IPS-15b (cell line): ENCODE measurements around the gene COL5A2.

Experiments used
- H3K27me3 ChIP-seq: one replicate; pipeline ENCODE4 v1.6.1; 2013; ENCODE audit warnings: low read length; ENCODE audit not compliant: control insufficient read depth, insufficient read depth
- H3K36me3 ChIP-seq: one replicate; pipeline ENCODE4 v1.6.1; 2013; ENCODE audit warnings: low read length; ENCODE audit not compliant: control insufficient read depth, insufficient read depth
- H3K4me1 ChIP-seq: one replicate; pipeline ENCODE4 v1.6.1; 2013; ENCODE audit warnings: mild to moderate bottlenecking, low read length; ENCODE audit not compliant: control insufficient read depth, insufficient read depth
- H3K4me3 ChIP-seq: one replicate; pipeline ENCODE4 v1.5.1; 2013; ENCODE audit warnings: low read depth, low read length
- H3K9ac ChIP-seq: one replicate; pipeline ENCODE4 v1.6.1; 2013; ENCODE audit warnings: low read depth, mild to moderate bottlenecking, low read length
- H3K9me3 ChIP-seq: one replicate; pipeline ENCODE4 v1.6.1; 2013; ENCODE audit warnings: mild to moderate bottlenecking, low read length; ENCODE audit not compliant: control insufficient read depth, insufficient read depth

COL5A2 gene

GRCh38 chr2:189008555-189009262 lies 170.9 kb downstream of the COL5A2 start:
- no peaks in the 10 kb centered on the region for H3K9me3 ChIP-seq
- no peaks in the 10 kb centered on the region for H3K27me3 ChIP-seq
- H3K36me3 ChIP-seq, result no peaks in the 10 kb centered on the region
- H3K4me1 ChIP-seq, result no peaks in the 10 kb centered on the region
- no peak overlapping the region for H3K9ac ChIP-seq
- no peak overlapping the region for H3K4me3 ChIP-seq

- H3K36me3 ChIP-seq, result no peaks in the 10 kb centered on the region
- H3K27me3 ChIP-seq, result no peaks in the 10 kb centered on the region
- H3K4me1 ChIP-seq, result no peaks in the 10 kb centered on the region
- H3K4me3 ChIP-seq, result no peak overlapping the region
- H3K9ac ChIP-seq, result no peak overlapping the region
- no peaks in the 10 kb centered on the region for H3K9me3 ChIP-seq
Observed at GRCh38 chr2:189002079-189002478, 177.5 kb downstream of the COL5A2 start.

GRCh38 chr2:189000221-189000620 lies 179.3 kb downstream of the COL5A2 start:
- H3K4me3 ChIP-seq, result no peak overlapping the region
- H3K9ac ChIP-seq, result no peak overlapping the region
- no peaks in the 10 kb centered on the region for H3K36me3 ChIP-seq
- H3K4me1 ChIP-seq, result no peaks in the 10 kb centered on the region
- no peaks in the 10 kb centered on the region for H3K9me3 ChIP-seq
- H3K27me3 ChIP-seq, result no peaks in the 10 kb centered on the region

GRCh38 chr2:188997263-188997662 lies 182.3 kb downstream of the COL5A2 start:
- H3K4me3 ChIP-seq, result no peak overlapping the region
- no peaks in the 10 kb centered on the region for H3K9me3 ChIP-seq
- H3K9ac ChIP-seq, result no peak overlapping the region
- H3K4me1 ChIP-seq, result no peaks in the 10 kb centered on the region
- H3K27me3 ChIP-seq, result no peaks in the 10 kb centered on the region
- no peaks in the 10 kb centered on the region for H3K36me3 ChIP-seq

GRCh38 chr2:188993247-188993646 lies 186.3 kb downstream of the COL5A2 start:
- no peaks in the 10 kb centered on the region for H3K27me3 ChIP-seq
- no peaks in the 10 kb centered on the region for H3K36me3 ChIP-seq
- no peak overlapping the region for H3K9ac ChIP-seq
- H3K4me1 ChIP-seq, result no peaks in the 10 kb centered on the region
- H3K9me3 ChIP-seq, result no peaks in the 10 kb centered on the region
- no peak overlapping the region for H3K4me3 ChIP-seq

DNA sequence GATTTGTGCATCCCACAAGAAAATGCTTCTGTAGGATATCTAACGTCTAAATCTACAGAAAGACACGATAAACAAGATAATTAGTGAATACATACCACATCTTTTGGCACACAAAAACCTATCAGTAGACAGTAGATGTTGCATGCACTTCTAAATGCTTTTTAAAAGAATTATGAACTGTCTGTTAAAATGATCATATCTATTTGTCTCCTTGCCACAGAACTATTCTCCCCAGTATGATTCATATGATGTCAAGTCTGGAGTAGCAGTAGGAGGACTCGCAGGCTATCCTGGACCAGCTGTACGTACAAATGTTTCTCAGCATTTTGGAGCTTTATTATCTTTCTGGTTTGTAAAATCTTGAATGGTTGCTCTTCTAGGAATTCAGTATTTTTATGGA lies 192.7 kb downstream of the COL5A2 start:
- no peaks in the 10 kb centered on the region for H3K9me3 ChIP-seq
- H3K4me3 ChIP-seq, result no peak overlapping the region
- no peaks in the 10 kb centered on the region for H3K36me3 ChIP-seq
- no peak overlapping the region for H3K9ac ChIP-seq
- H3K27me3 ChIP-seq, result no peaks in the 10 kb centered on the region
- H3K4me1 ChIP-seq, result no peaks in the 10 kb centered on the region

GRCh38 chr2:188984680-188985079 lies 194.9 kb downstream of the COL5A2 start:
- H3K27me3 ChIP-seq, result no peaks in the 10 kb centered on the region
- H3K9me3 ChIP-seq, result no peaks in the 10 kb centered on the region
- H3K4me1 ChIP-seq, result no peaks in the 10 kb centered on the region
- H3K9ac ChIP-seq, result no peak overlapping the region
- H3K4me3 ChIP-seq, result no peak overlapping the region
- no peaks in the 10 kb centered on the region for H3K36me3 ChIP-seq

- H3K9ac ChIP-seq, result no peak overlapping the region
Observed at GRCh38 chr2:188984065-188984491, 195.5 kb downstream of the COL5A2 start.

GRCh38 chr2:188983427-188984064 lies 196.0 kb downstream of the COL5A2 start:
- Histone ChIP-seq H3K4me3 (no peak overlapping the region), H3K27me3 (no peaks in the 10 kb centered on the region), H3K9me3 (no peaks in the 10 kb centered on the region), H3K9ac (no peak overlapping the region), H3K36me3 (no peaks in the 10 kb centered on the region), H3K4me1 (no peaks in the 10 kb centered on the region)

More at GRCh38 chr2:188984065-188984491, 195.5 kb downstream of the COL5A2 start:
- Histone ChIP-seq H3K4me3 (no peak overlapping the region), H3K36me3 (no peaks in the 10 kb centered on the region), H3K9me3 (no peaks in the 10 kb centered on the region), H3K27me3 (no peaks in the 10 kb centered on the region), H3K4me1 (no peaks in the 10 kb centered on the region)
